A172 (cell line): ENCODE data around the gene DDX5. TPM values are rescaled to one million over a fixed set of nuclear protein-coding genes. Genes with fewer than 3 reads are reported as not detected.

ENCODE experiments used
- total RNA-seq: library from RNA; depleted of rRNA; stranded (reverse); fragments of >200 nt; shearing (Covaris generic); gene quantifications from 2 replicates; pipeline ENCODE4 v1.2.3, GENCODE V29; 2014; rRNA removed

Gene DDX5
- total RNA-seq, 1 experiment from 2014 or later: 562 TPM

Other genes with a start within 250 kb of the DDX5 start
- 31.6 and 31.9 TPM in 2 replicates for gene TEX2, start 243.0 kb downstream of the DDX5 start, total RNA-seq
- gene PECAM1, start 115.4 kb downstream of the DDX5 start, total RNA-seq: 0.05 TPM in 1 of 2 replicates, not detected in the other
- 1.4 and 6.6 TPM in 2 replicates for gene MILR1, start 57.2 kb downstream of the DDX5 start, total RNA-seq
- 7.1 and 11.0 TPM in 2 replicates for gene POLG2, start 9.2 kb downstream of the DDX5 start, total RNA-seq
- 15.5 and 36.7 TPM in 2 replicates for gene CEP95, start 688 bp upstream of the DDX5 start, total RNA-seq
- 45.6 and 50.8 TPM in 2 replicates for gene SMURF2, start 156.0 kb upstream of the DDX5 start, total RNA-seq